ENCODE measurements around the gene HMGXB3. TPM values are rescaled to one million over a fixed set of nuclear protein-coding genes. Genes with fewer than 3 reads are reported as not detected.

The HMGXB3 gene
- total RNA-seq, 1 experiment from 2014 or later: 38.0 TPM

DNA sequence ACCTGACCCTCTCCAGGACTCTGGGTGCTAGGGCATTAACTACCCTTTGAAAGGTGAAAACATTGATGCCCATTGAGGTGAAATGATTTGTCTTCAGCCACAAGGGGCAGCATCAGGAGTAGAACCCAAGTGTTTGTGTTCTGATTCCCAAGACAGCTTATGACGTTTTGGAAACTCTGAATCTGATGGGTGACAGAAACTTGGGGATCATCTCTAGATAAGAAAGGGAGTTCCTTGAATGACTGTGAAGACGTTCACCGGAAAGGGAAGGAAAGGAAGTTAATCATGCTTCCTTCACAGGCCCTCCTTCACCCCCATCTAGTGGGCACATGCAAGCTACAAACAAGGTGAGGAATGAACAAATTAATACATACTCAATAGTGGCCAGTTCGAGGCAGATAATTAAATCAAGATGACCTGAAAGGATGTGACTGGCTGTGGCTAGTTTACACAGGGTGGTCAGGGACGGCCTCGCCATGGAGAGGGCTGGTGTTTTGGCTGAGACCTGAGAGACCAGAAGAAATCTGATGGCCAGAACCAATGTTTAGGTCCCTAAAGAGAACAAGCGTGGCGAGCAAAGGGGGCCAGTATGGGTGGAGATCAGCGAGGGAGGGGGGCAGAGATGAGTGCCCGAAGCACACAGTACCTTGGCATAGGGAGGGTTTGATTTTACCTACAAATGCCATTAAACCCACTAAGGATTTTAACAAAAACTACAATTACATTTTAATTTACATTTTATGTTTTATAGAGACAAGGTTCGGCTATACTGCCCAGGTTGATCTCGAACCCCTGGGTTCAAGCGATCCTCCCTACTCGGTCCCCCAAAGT, 40.9 kb upstream of the HMGXB3 start:
- Histone ChIP-seq H3K36me3 (ENCODE audit: low read depth) (no peaks in the 10 kb centered on the region), H3K9me2 (ENCODE audit: insufficient read depth) (no peaks in the 10 kb centered on the region), H3K4me1 (replicated peaks; ENCODE audit: insufficient read depth) (peaks cover 13% of the 10 kb centered on the region), H2AFZ (peak overlapping the region; percentile 88), H3K4me3 (peak overlapping the region; percentile 75), H3K9me3 (ENCODE audit: insufficient read depth, low read depth) (no peaks in the 10 kb centered on the region), H3K27ac (peak overlapping the region; percentile 80), H4K20me1 (ENCODE audit: insufficient read depth) (no peaks in the 10 kb centered on the region), H3K4me2 (peak overlapping the region; percentile 91), H3K27me3 (ENCODE audit: insufficient read depth, low read depth) (no peaks in the 10 kb centered on the region), H3F3A (ENCODE audit: insufficient read depth, low read depth) (peaks cover 28% of the 10 kb centered on the region), H3K79me2 (ENCODE audit: low read depth) (no peaks in the 10 kb centered on the region)
- intact Hi-C loops (cut with micrococcal nuclease; ENCODE audit: unreplicated experiment): loop anchor here (1.0 to 10.0 kb wide), 6 partner anchors 20 to 325 kb away; no protein-coding TSS in a partner anchor
- CTCF ChIA-PET: interaction anchor here (0.5 to 2.0 kb wide), 14 partner anchors 20 to 135 kb away, joined by 3 to 12 read pairs (median 4); no protein-coding TSS in a partner anchor
- POLR2A ChIA-PET (ENCODE audit: unreplicated experiment): interaction anchor here (0.5 to 1.3 kb wide), 11 partner anchors 9 to 1798 kb away, joined by 3 to 15 read pairs (median 4); no protein-coding TSS in a partner anchor
- TSS peak; percentile 98 for BruUV-seq (replicated peaks)
- no peak for TF ChIP-seq EZH2 (IDR thresholded peaks at IDR 0.05; ENCODE audit: low read depth)
- TF ChIP-seq CTCF (conservative IDR thresholded peaks at IDR 0.05): peak; percentile 68
- peak; percentile 23 to 39 for DNase-seq

- peaks cover 28% of the 10 kb centered on the region for H3F3A ChIP-seq (ENCODE audit: insufficient read depth, low read depth)
- no peaks in the 10 kb centered on the region for H3K9me3 ChIP-seq (ENCODE audit: insufficient read depth, low read depth)
- no peaks in the 10 kb centered on the region for H4K20me1 ChIP-seq (ENCODE audit: insufficient read depth)
- CTCF ChIA-PET: interaction anchor here (0.6 to 2.0 kb wide), 10 partner anchors 21 to 792 kb away, joined by 3 to 12 read pairs (median 4); no protein-coding TSS in a partner anchor
- no TSS peak for BruUV-seq (replicated peaks)
- H3K79me2 ChIP-seq (ENCODE audit: low read depth): no peaks in the 10 kb centered on the region
- no peaks in the 10 kb centered on the region for H3K36me3 ChIP-seq (ENCODE audit: low read depth)
- TF ChIP-seq EZH2 (IDR thresholded peaks at IDR 0.05; ENCODE audit: low read depth): no peak
- no peak for TF ChIP-seq CTCF (conservative IDR thresholded peaks at IDR 0.05)
- peak within 1 kb of the TSS; percentile 75 for H3K4me3 ChIP-seq
- no peaks in the 10 kb centered on the region for H3K9me2 ChIP-seq (ENCODE audit: insufficient read depth)
- H3K4me2 ChIP-seq: peak within 1 kb of the TSS; percentile 91
- POLR2A ChIA-PET (ENCODE audit: unreplicated experiment): interaction anchor here (0.5 to 1.3 kb wide), 17 partner anchors 8 to 1797 kb away, joined by 3 to 15 read pairs (median 4); no protein-coding TSS in a partner anchor
- peak within 1 kb of the TSS; percentile 80 for H3K27ac ChIP-seq
- DNase-seq: peak; percentile 93 to 99
- H3K27me3 ChIP-seq (ENCODE audit: insufficient read depth, low read depth): no peaks in the 10 kb centered on the region
- intact Hi-C loops (cut with micrococcal nuclease; ENCODE audit: unreplicated experiment): loop anchor here (1.0 to 10.0 kb wide), 6 partner anchors 21 to 326 kb away; no protein-coding TSS in a partner anchor
- H2AFZ ChIP-seq: peak within 1 kb of the TSS; percentile 90
- H3K4me1 ChIP-seq (replicated peaks; ENCODE audit: insufficient read depth): peaks cover 13% of the 10 kb centered on the region
Observed at GRCh38 chr5:149960272-149961185, 40.0 kb upstream of the HMGXB3 start, which contains the start of gene SLC26A2. TSS of gene SLC26A2 (plus strand) at chr5:149960758. CDS start at chr5:149977653, 16,895 bp downstream.

Data from PC-9 (cell line).